HCT116 (cell line): ENCODE data around the gene PTCD3. TPM values are rescaled to one million over a fixed set of nuclear protein-coding genes. Genes with fewer than 3 reads are reported as not detected.

Experiments
- ATAC-seq: fragments of 200-7000 bp; cut with Tn5 transposase; 2 replicates; pipeline ENCODE4 v1.9.1; 2020; ENCODE audit warnings: mild to moderate bottlenecking, moderate library complexity
- BruUV-seq: library from RNA; stranded (reverse); fragments of 400-500 nt; replicated peaks from 2 replicates; lab custom pipeline; 2021; lab: Mats Ljungman, UMichigan
- CTCF ChIA-PET: fragments of 300-600 bp; sonication (Branson Sonifier 250); formaldehyde crosslinking; loops from one replicate; lab custom pipeline; 2021; ENCODE audit warnings: antibody characterized with exemption; lab: Charles Lee
- POLR2A ChIA-PET: fragments of 300-600, 350-600 bp; sonication (Branson Sonifier 250); formaldehyde crosslinking; loops from one replicate; lab custom pipeline; 2021; ENCODE audit warnings: antibody characterized with exemption; lab: Charles Lee
- RAD21 ChIA-PET, 2 experiments: fragments of 300-600 bp; sonication (Branson Sonifier 250); formaldehyde crosslinking; loops; one replicate each; lab custom pipeline; 2023; ENCODE audit warnings: low total read pairs in 2 of 2; ENCODE audit not compliant: uncharacterized antibody in 2 of 2, unreplicated experiment in 2 of 2, low non-redundant PET in 1 of 2; lab: Charles Lee
- DNase-seq: peaks from one replicate; pipeline ENCODE4 v3.0.0-alpha.2; 2010; ENCODE audit warnings: low read depth, low spot score
- H2AFZ ChIP-seq: fragments of 200-600 bp; shearing (Covaris generic), sonication (generic); 2 replicates; pipeline ENCODE4 v1.6.1; 2017; ENCODE audit warnings: low read depth, mixed run types, mixed read lengths, antibody characterized with exemption, low read length; ENCODE audit not compliant: poor library complexity, severe bottlenecking
- H3K27ac ChIP-seq: 2 replicates; pipeline ENCODE4 v1.5.1; 2012; ENCODE audit warnings: low read depth, low read length
- H3K27me3 ChIP-seq: fragments of 200-600 bp; sonication (generic); 2 replicates; pipeline ENCODE4 v1.6.1; 2016; ENCODE audit warnings: mixed run types, low read length, mixed read lengths; ENCODE audit not compliant: insufficient read depth
- H3K36me3 ChIP-seq, 2 experiments: fragments of 200-500 bp in 1 of 2; fragments of 200-600 bp in 1 of 2; sonication (Bioruptor generic) in 1 of 2; sonication (generic) in 1 of 2; 2 replicates each; pipeline versions ENCODE4 v1.5.1 to v1.6.1; 2014 to 2016; ENCODE audit warnings: low read length in 2 of 2, inconsistent platforms in 1 of 2, mixed read lengths in 1 of 2, mixed run types in 1 of 2; ENCODE audit not compliant: insufficient read depth in 2 of 2, control insufficient read depth in 1 of 2
- H3K4me1 ChIP-seq, 2 experiments: fragments of 200-600 bp in 1 of 2; sonication (generic) in 1 of 2; 2 replicates each; pipeline versions ENCODE4 v1.5.1 to v1.6.1; 2012 to 2017; ENCODE audit warnings: low read length in 2 of 2, inconsistent platforms in 1 of 2, mild to moderate bottlenecking in 1 of 2, mixed read lengths in 1 of 2, mixed run types in 1 of 2, moderate library complexity in 1 of 2; ENCODE audit not compliant: insufficient read depth in 2 of 2, control insufficient read depth in 1 of 2
- H3K4me2 ChIP-seq: fragments of 200-600 bp; sonication (generic); 2 replicates; pipeline ENCODE4 v1.6.1; 2017; ENCODE audit warnings: mixed run types, low read length, mixed read lengths
- H3K4me3 ChIP-seq, 2 experiments: fragments of 200-600 bp in 1 of 2; sonication (generic) in 1 of 2; replicated peaks in 1 of 2; 2 replicates each; pipeline ENCODE4 v1.5.1; 2011 to 2016; ENCODE audit warnings: low read length in 2 of 2, control low read depth in 1 of 2, low read depth in 1 of 2, mild to moderate bottlenecking in 1 of 2, mixed read lengths in 1 of 2, mixed run types in 1 of 2
- H3K79me2 ChIP-seq: fragments of 200-600 bp; sonication (generic); 2 replicates; pipeline ENCODE4 v1.6.1; 2017; ENCODE audit warnings: mild to moderate bottlenecking, mixed run types, low read length, moderate library complexity, mixed read lengths; ENCODE audit not compliant: insufficient read depth
- H3K9ac ChIP-seq: fragments of 200-600 bp; sonication (generic); 2 replicates; pipeline ENCODE4 v1.6.1; 2016; ENCODE audit warnings: low read length, mixed read lengths
- H3K9me2 ChIP-seq: fragments of 200-600 bp; sonication (generic), shearing (Covaris generic); 2 replicates; pipeline ENCODE4 v1.6.1; 2017; ENCODE audit warnings: mixed run types, mild to moderate bottlenecking, moderate library complexity; ENCODE audit not compliant: insufficient read depth
- H3K9me3 ChIP-seq, 2 experiments: fragments of 200-500 bp in 1 of 2; fragments of 200-600 bp in 1 of 2; sonication (Bioruptor generic) in 1 of 2; sonication (generic) in 1 of 2; 2 replicates each; pipeline ENCODE4 v1.6.1; 2014 to 2017; ENCODE audit warnings: low read length in 2 of 2, mixed read lengths in 2 of 2, inconsistent platforms in 1 of 2, low read depth in 1 of 2, mild to moderate bottlenecking in 1 of 2, mixed run types in 1 of 2, moderate library complexity in 1 of 2; ENCODE audit not compliant: control insufficient read depth in 1 of 2, insufficient read depth in 1 of 2
- H4K20me1 ChIP-seq: fragments of 200-600 bp; sonication (generic), shearing (Covaris generic); 2 replicates; pipeline ENCODE4 v1.6.1; 2017; ENCODE audit warnings: mixed run types, mild to moderate bottlenecking, moderate library complexity; ENCODE audit not compliant: insufficient read depth
- EGR1 ChIP-seq: IDR thresholded peaks from 2 replicates; pipeline ENCODE4 v1.6.1; 2012; ENCODE audit warnings: low read depth
- ELF1 ChIP-seq: IDR thresholded peaks from 2 replicates; pipeline ENCODE4 v1.6.1; 2012; ENCODE audit warnings: low read depth, borderline replicate concordance
- EZH2 ChIP-seq: fragments of 200-600 bp; sonication (generic); IDR thresholded peaks from 2 replicates; pipeline ENCODE4 v1.6.1; 2017; ENCODE audit warnings: antibody characterized with exemption, mixed run types
- SP1 ChIP-seq: IDR thresholded peaks from 2 replicates; pipeline ENCODE4 v1.6.1; 2012; ENCODE audit warnings: low read depth
- TCF7L2 ChIP-seq: IDR thresholded peaks from 2 replicates; pipeline ENCODE4 v1.7.0; 2011; ENCODE audit warnings: borderline replicate concordance, inconsistent platforms; ENCODE audit not compliant: insufficient read depth, insufficient read length; ENCODE audit errors: extremely low read depth
- YY1 ChIP-seq: IDR thresholded peaks from 2 replicates; pipeline ENCODE4 v1.6.1; 2011; ENCODE audit warnings: low read length, low read depth, moderate library complexity, mild to moderate bottlenecking; ENCODE audit not compliant: insufficient replicate concordance; ENCODE audit errors: extremely low read depth
- intact Hi-C: fragments of 100-400 bp; cut with micrococcal nuclease; formaldehyde crosslinking; loops from 2 replicates; pipeline ENCODE4 v1.10.0; 2022
- total RNA-seq: library from RNA; stranded (reverse); gene quantifications from one replicate; pipeline ENCODE4 v1.2.1, GENCODE V29; 2021; ENCODE audit not compliant: unreplicated experiment
- TF ChIP-seq, protein P1 (sequence below): IDR thresholded peaks from 2 replicates; pipeline ENCODE4 v1.6.1; 2011; ENCODE audit warnings: mild to moderate bottlenecking, low read length, moderate library complexity; ENCODE audit not compliant: insufficient replicate concordance; ENCODE audit errors: extremely low read depth
- TF ChIP-seq, protein P2 (sequence below), 3 experiments: fragments of 200-600 bp in 1 of 3; sonication (generic) in 1 of 3; IDR thresholded peaks in 2 of 3; conservative IDR thresholded peaks in 1 of 3; 2 replicates each; pipeline ENCODE4 v1.5.1; 2012 to 2017; ENCODE audit warnings: low read depth in 2 of 3, low read length in 2 of 3, antibody characterized with exemption in 1 of 3, borderline replicate concordance in 1 of 3, control low read depth in 1 of 3, mild to moderate bottlenecking in 1 of 3, mixed read lengths in 1 of 3, mixed run types in 1 of 3, moderate library complexity in 1 of 3; ENCODE audit not compliant: insufficient read depth in 1 of 3

The PTCD3 gene
- total RNA-seq, 1 experiment from 2014 or later = 154 TPM

DNA sequence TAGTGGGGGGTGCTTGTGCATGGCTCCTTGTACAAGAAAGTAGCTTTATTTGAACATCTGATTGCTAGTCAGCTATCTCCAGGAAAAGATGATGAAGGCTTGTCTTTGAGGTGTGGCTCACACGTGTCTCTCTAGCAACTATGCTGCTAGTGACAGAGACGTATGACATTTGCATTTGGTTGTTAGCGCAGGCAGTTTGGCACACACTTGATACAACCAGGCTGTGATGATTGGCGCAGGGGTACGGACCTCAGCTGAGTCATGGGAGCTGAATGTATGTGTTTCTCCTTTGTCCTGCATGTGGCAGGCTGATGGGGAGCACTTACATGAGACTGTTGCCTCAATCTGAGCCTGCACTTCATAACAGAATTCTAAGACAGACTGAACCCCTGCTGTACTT is 29.6 kb downstream of the PTCD3 start (continued):
- TF ChIP-seq, protein P1, sequence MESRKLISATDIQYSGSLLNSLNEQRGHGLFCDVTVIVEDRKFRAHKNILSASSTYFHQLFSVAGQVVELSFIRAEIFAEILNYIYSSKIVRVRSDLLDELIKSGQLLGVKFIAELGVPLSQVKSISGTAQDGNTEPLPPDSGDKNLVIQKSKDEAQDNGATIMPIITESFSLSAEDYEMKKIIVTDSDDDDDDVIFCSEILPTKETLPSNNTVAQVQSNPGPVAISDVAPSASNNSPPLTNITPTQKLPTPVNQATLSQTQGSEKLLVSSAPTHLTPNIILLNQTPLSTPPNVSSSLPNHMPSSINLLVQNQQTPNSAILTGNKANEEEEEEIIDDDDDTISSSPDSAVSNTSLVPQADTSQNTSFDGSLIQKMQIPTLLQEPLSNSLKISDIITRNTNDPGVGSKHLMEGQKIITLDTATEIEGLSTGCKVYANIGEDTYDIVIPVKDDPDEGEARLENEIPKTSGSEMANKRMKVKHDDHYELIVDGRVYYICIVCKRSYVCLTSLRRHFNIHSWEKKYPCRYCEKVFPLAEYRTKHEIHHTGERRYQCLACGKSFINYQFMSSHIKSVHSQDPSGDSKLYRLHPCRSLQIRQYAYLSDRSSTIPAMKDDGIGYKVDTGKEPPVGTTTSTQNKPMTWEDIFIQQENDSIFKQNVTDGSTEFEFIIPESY = no peak

DNA sequence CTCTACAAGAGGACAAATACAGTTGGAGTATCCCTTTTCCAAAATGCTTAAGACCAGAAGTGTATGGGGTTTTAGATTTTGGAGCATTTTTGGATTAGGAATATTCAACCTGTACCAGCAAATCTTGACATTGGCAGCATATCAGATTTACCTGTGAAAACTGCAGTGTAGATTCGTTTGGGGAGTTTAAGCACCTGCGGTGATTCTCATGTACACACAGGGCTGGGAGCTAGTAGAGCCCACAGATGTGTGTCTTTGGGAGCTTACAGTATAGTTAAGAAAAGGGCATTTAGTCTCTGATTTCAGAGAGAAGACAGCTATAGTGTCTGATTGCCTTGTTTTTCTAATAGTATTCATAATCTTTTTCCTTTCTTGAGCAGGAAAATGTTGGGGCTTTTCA is 30.1 kb downstream of the PTCD3 start:
- CTCF ChIA-PET = no interaction called here
- POLR2A ChIA-PET = no interaction called here
- ATAC-seq (no peak), DNase-seq (no peak)
- Histone ChIP-seq H3K36me3 (peaks cover 62 to 72% of the 10 kb centered on the region in 2 experiments), H3K4me1 (no peaks in the 10 kb centered on the region), H3K9me3 (no peaks in the 10 kb centered on the region), H3K9ac (no peak overlapping the region)
- TF ChIP-seq YY1 = no peak
- no peak for TF ChIP-seq SP1
- TF ChIP-seq EZH2 = no peak
- no peak for TF ChIP-seq EGR1
- TF ChIP-seq, protein P1 = no peak
- no peak for TF ChIP-seq ELF1
- TF ChIP-seq, protein P2, sequence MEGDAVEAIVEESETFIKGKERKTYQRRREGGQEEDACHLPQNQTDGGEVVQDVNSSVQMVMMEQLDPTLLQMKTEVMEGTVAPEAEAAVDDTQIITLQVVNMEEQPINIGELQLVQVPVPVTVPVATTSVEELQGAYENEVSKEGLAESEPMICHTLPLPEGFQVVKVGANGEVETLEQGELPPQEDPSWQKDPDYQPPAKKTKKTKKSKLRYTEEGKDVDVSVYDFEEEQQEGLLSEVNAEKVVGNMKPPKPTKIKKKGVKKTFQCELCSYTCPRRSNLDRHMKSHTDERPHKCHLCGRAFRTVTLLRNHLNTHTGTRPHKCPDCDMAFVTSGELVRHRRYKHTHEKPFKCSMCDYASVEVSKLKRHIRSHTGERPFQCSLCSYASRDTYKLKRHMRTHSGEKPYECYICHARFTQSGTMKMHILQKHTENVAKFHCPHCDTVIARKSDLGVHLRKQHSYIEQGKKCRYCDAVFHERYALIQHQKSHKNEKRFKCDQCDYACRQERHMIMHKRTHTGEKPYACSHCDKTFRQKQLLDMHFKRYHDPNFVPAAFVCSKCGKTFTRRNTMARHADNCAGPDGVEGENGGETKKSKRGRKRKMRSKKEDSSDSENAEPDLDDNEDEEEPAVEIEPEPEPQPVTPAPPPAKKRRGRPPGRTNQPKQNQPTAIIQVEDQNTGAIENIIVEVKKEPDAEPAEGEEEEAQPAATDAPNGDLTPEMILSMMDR (IDR thresholded peaks at IDR 0.05 in 2 of 3, conservative IDR thresholded peaks at IDR 0.05 in 1 of 3; ENCODE audit: borderline replicate concordance in 1 of 3, insufficient read depth in 1 of 3, low read depth in 2 of 3, low read length in 2 of 3) = no peak
- no peak for TF ChIP-seq TCF7L2
- TF ChIP-seq, all 23 proteins: peak for 0
- RAD21 ChIA-PET = no interaction called here
- no peak overlapping the region for H2AFZ ChIP-seq
- intact Hi-C loops = no loop called here
- no peaks in the 10 kb centered on the region for H3K9me2 ChIP-seq
- H3K27me3 ChIP-seq = no peaks in the 10 kb centered on the region
- no peak overlapping the region for H3K4me3 ChIP-seq
- H4K20me1 ChIP-seq = no peaks in the 10 kb centered on the region
- no peak overlapping the region for H3K27ac ChIP-seq
- no peaks in the 10 kb centered on the region for H3K79me2 ChIP-seq
- no TSS peak for BruUV-seq
- H3K4me2 ChIP-seq = no peak overlapping the region
